H1 (cell line): ENCODE measurements around the gene L3MBTL4. TPM values are rescaled to one million over a fixed set of nuclear protein-coding genes. Genes with fewer than 3 reads are reported as not detected.

Experiments
- CTCF ChIA-PET: fragments of 300-600 bp; sonication (Branson Sonifier 250); formaldehyde crosslinking; loops from one replicate; lab custom pipeline; 2021; ENCODE audit not compliant: partially characterized antibody; lab: Charles Lee
- POLR2A ChIA-PET: fragments of 300-600 bp; sonication (Branson Sonifier 250); formaldehyde crosslinking; loops from one replicate; lab custom pipeline; 2021; ENCODE audit warnings: inconsistent platforms; ENCODE audit not compliant: partially characterized antibody; lab: Charles Lee
- DNase-seq, 2 experiments: peaks; one replicate each; pipeline versions ENCODE4 v3.0.0 to v3.0.0-alpha.2; 2010 to 2022; ENCODE audit warnings: low spot score in 2 of 2, low read depth in 1 of 2, mixed read lengths in 1 of 2
- FAIRE-seq: peaks from 2 replicates; lab custom pipeline; 2011; peaks lifted over from hg19 to GRCh38; lab: Jason Lieb, UNC
- H2AFZ ChIP-seq: 2 replicates; pipeline ENCODE4 v1.8.1; 2012; ENCODE audit warnings: low read length, inconsistent platforms
- H2AK5ac ChIP-seq: 2 replicates; pipeline ENCODE4 v1.6.1; 2013; ENCODE audit warnings: low read depth, low read length
- H2BK120ac ChIP-seq: replicated peaks from 2 replicates; pipeline ENCODE3; 2013; ENCODE audit warnings: low read depth, low read length, inconsistent platforms
- H2BK12ac ChIP-seq: 2 replicates; pipeline ENCODE4 v1.6.1; 2013; ENCODE audit warnings: low read depth, low read length
- H2BK15ac ChIP-seq: 2 replicates; pipeline ENCODE4 v1.6.1; 2013; ENCODE audit warnings: low read length
- H2BK20ac ChIP-seq: 2 replicates; pipeline ENCODE4 v1.6.1; 2013; ENCODE audit warnings: low read length
- H2BK5ac ChIP-seq: 2 replicates; pipeline ENCODE4 v1.6.1; 2013; ENCODE audit warnings: low read depth, low read length
- H3K14ac ChIP-seq: 2 replicates; pipeline ENCODE4 v1.6.1; 2013; ENCODE audit warnings: inconsistent platforms; ENCODE audit not compliant: insufficient read length
- H3K18ac ChIP-seq: 2 replicates; pipeline ENCODE4 v1.6.1; 2013; ENCODE audit warnings: low read length; ENCODE audit errors: extremely low read depth
- H3K23ac ChIP-seq: 2 replicates; pipeline ENCODE4 v1.6.1; 2013; ENCODE audit warnings: inconsistent platforms; ENCODE audit not compliant: insufficient read length
- H3K23me2 ChIP-seq: 2 replicates; pipeline ENCODE4 v1.6.1; 2013; ENCODE audit warnings: low read depth, low read length
- H3K27ac ChIP-seq: 2 replicates; pipeline ENCODE4 v1.6.1; 2011; ENCODE audit warnings: low read depth, low read length, inconsistent platforms
- H3K27me3 ChIP-seq, 4 experiments: replicated peaks in 1 of 4; 1 replicate in 1 of 4; 2 replicates in 3 of 4; pipeline versions ENCODE4 v1.6.1 to v1.8.1; 2011 to 2013; ENCODE audit warnings: low read length in 3 of 4, mild to moderate bottlenecking in 3 of 4, inconsistent platforms in 2 of 4, mixed read lengths in 2 of 4, moderate library complexity in 1 of 4; ENCODE audit not compliant: control insufficient read depth in 3 of 4, insufficient read depth in 3 of 4; ENCODE audit errors: extremely low read depth in 1 of 4
- H3K36me3 ChIP-seq, 4 experiments: 2 replicates each; pipeline versions ENCODE4 v1.6.1 to v1.8.1; 2011 to 2013; ENCODE audit warnings: mild to moderate bottlenecking in 4 of 4, low read length in 3 of 4, moderate library complexity in 2 of 4, control low read depth in 1 of 4, inconsistent platforms in 1 of 4; ENCODE audit not compliant: insufficient read depth in 4 of 4, control insufficient read depth in 2 of 4
- H3K4ac ChIP-seq: replicated peaks from 2 replicates; pipeline ENCODE3; 2013; ENCODE audit warnings: low read length, low read depth, mixed read lengths, inconsistent platforms; ENCODE audit not compliant: insufficient read length
- H3K4me1 ChIP-seq, 4 experiments: replicated peaks in 1 of 4; 1 replicate in 1 of 4; 2 replicates in 3 of 4; pipeline versions ENCODE4 v1.6.1 to v1.8.1; 2011 to 2013; ENCODE audit warnings: low read length in 3 of 4, inconsistent platforms in 2 of 4, mixed read lengths in 1 of 4; ENCODE audit not compliant: insufficient read depth in 4 of 4, control insufficient read depth in 3 of 4
- H3K4me2 ChIP-seq, 2 experiments: 2 replicates each; pipeline versions ENCODE4 v1.6.1 to v1.8.1; 2011 to 2013; ENCODE audit warnings: low read depth in 2 of 2, low read length in 2 of 2, control low read depth in 1 of 2, inconsistent platforms in 1 of 2, mild to moderate bottlenecking in 1 of 2; ENCODE audit not compliant: insufficient read depth in 1 of 2
- H3K4me3 ChIP-seq, 4 experiments: fragments of 200-600, 300-600 bp in 1 of 4; sonication (generic), shearing (Covaris generic), sonication (Bioruptor Twin) in 1 of 4; 2 replicates each; pipeline versions ENCODE4 v1.5.1 to v1.8.1; 2011 to 2016; ENCODE audit warnings: low read length in 4 of 4, low read depth in 3 of 4, control low read depth in 2 of 4, inconsistent platforms in 2 of 4, mild to moderate bottlenecking in 2 of 4, mixed read lengths in 1 of 4, moderate library complexity in 1 of 4; ENCODE audit not compliant: insufficient read depth in 2 of 4; ENCODE audit errors: extremely low read depth in 1 of 4
- H3K56ac ChIP-seq: replicated peaks from 2 replicates; pipeline ENCODE3; 2013; ENCODE audit warnings: low read depth, mild to moderate bottlenecking, mixed read lengths, low read length, inconsistent platforms; ENCODE audit not compliant: insufficient read length
- H3K79me1 ChIP-seq: 2 replicates; pipeline ENCODE4 v1.6.1; 2013; ENCODE audit warnings: low read depth, low read length, control low read depth
- H3K79me2 ChIP-seq, 2 experiments: 2 replicates each; pipeline versions ENCODE4 v1.6.1 to v1.8.1; 2012 to 2013; ENCODE audit warnings: low read length in 2 of 2, mild to moderate bottlenecking in 2 of 2, inconsistent platforms in 1 of 2; ENCODE audit not compliant: insufficient read depth in 2 of 2, control insufficient read depth in 1 of 2
- H3K9ac ChIP-seq, 4 experiments: replicated peaks in 1 of 4; 1 replicate in 1 of 4; 2 replicates in 3 of 4; pipeline versions ENCODE4 v1.6.1 to v1.8.1; 2011 to 2013; ENCODE audit warnings: low read depth in 3 of 4, low read length in 3 of 4, control low read depth in 2 of 4, mild to moderate bottlenecking in 2 of 4, moderate library complexity in 2 of 4, inconsistent platforms in 1 of 4; ENCODE audit errors: extremely low read depth in 1 of 4
- H3K9me3 ChIP-seq, 2 experiments: 2 replicates each; pipeline versions ENCODE4 v1.6.1 to v1.8.1; 2012 to 2013; ENCODE audit warnings: mild to moderate bottlenecking in 2 of 2, moderate library complexity in 2 of 2, control low read depth in 1 of 2, inconsistent platforms in 1 of 2, low read depth in 1 of 2, low read length in 1 of 2, mixed read lengths in 1 of 2; ENCODE audit not compliant: insufficient read depth in 2 of 2
- H4K20me1 ChIP-seq, 2 experiments: replicated peaks in 1 of 2; 2 replicates each; pipeline versions ENCODE3 to v1.8.1; 2011 to 2013; ENCODE audit warnings: inconsistent platforms in 2 of 2, low read length in 2 of 2, mild to moderate bottlenecking in 1 of 2; ENCODE audit not compliant: insufficient read depth in 2 of 2, control insufficient read depth in 1 of 2
- H4K5ac ChIP-seq: 2 replicates; pipeline ENCODE4 v1.6.1; 2013; ENCODE audit warnings: low read length, low read depth, mixed read lengths, inconsistent platforms; ENCODE audit not compliant: insufficient read length
- H4K8ac ChIP-seq: 2 replicates; pipeline ENCODE4 v1.8.0; 2013; ENCODE audit warnings: mild to moderate bottlenecking, moderate library complexity, low read length, inconsistent platforms; ENCODE audit not compliant: insufficient read depth; ENCODE audit errors: extremely low read depth
- H4K91ac ChIP-seq: replicated peaks from 2 replicates; pipeline ENCODE3; 2013; ENCODE audit warnings: low read length, mixed read lengths, inconsistent platforms; ENCODE audit not compliant: insufficient read length
- ATF3 ChIP-seq: IDR thresholded peaks from 2 replicates; pipeline ENCODE4 v1.6.1; 2011; ENCODE audit warnings: low read depth, mild to moderate bottlenecking, low read length; ENCODE audit not compliant: insufficient read depth
- NRF1 ChIP-seq: IDR thresholded peaks from 2 replicates; pipeline ENCODE4 v1.6.1; 2011; ENCODE audit warnings: mild to moderate bottlenecking, low read depth, low read length, improper control_type of control experiment
- SIN3A ChIP-seq, 2 experiments: IDR thresholded peaks in 1 of 2; conservative IDR thresholded peaks in 1 of 2; 2 replicates each; pipeline ENCODE4 v1.6.1; 2011 to 2012; ENCODE audit warnings: low read length in 2 of 2, improper control_type of control experiment in 1 of 2, low read depth in 1 of 2, mild to moderate bottlenecking in 1 of 2
- WGBS, 2 experiments: shearing (Covaris generic) in 1 of 2; methylation state at CpG; one replicate each; pipeline versions ENCODE4 v1.1.6 to v1.1.7; 2013 to 2015; ENCODE audit warnings: low lambda C conversion rate in 2 of 2, mixed read lengths in 2 of 2, inconsistent platforms in 1 of 2, low coverage in 1 of 2, missing lambda C conversion rate in 1 of 2; ENCODE audit not compliant: insufficient replicate concordance in 2 of 2, insufficient coverage in 1 of 2, insufficient read length in 1 of 2; ENCODE audit errors: extremely low coverage in 1 of 2, missing lambda C conversion rate in 1 of 2; 5-methylcytosine and 5-hydroxymethylcytosine counted together
- polyA plus RNA-seq, 7 experiments: library from polyadenylated mRNA; depleted of rRNA in 3 of 7; stranded (reverse) in 5 of 7; unstranded in 2 of 7; fragments of >200 nt in 5 of 7; fragments of 200-250 nt in 2 of 7; gene quantifications; 1 replicate in 5 of 7; 2 replicates in 1 of 7; 4 replicates in 1 of 7; pipeline versions ENCODE4 v1.2.1 to v1.2.3, GENCODE V29; 2011 to 2013; ENCODE audit warnings: missing spikeins in 2 of 7, mixed read lengths in 2 of 7
- total RNA-seq: library from RNA; stranded (reverse); fragmentation: NEBNext Ultra II Directional; extraction: Animal tissue kit (Norgen Biotek cat#: 25700); gene quantifications from 2 replicates; pipeline ENCODE4 v1.2.1, GENCODE V29; 2021

Gene L3MBTL4
- total and polyA plus RNA-seq, 2 of the 8 experiments (the other 6 are each of a cell fraction or from before 2014, with no cell fraction given): 1.0 to 2.1 TPM

DNA sequence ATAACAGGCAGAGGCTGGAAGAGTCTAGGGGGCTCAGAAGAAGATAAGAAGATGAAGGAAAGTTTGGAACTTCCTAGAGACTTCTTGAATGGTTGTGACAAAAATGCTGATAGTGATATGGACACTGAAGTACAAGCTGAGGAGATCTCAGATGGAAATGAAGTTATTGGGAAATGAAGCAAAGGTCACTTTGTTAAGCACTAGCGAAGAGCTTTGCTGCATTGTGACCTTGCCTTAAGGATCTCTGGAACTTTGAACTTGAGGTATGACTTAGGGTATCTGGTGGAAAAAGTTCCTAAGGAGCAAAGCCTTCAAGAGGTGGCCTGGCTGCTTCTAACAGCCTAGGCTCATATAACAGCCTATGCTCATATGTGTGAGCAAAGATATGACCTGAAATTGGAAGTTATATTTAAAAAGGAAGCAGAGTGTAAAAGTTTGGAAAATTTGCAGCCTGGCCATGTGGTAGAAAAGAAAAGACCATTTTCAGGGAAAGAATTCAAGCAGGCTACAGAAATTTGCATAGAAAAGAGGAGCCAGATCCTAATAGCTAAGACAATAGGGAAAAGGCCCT is 91.3 kb downstream of the L3MBTL4 start:
- no peak overlapping the region for H2AK5ac ChIP-seq
- no peak overlapping the region for H3K4me3 ChIP-seq
- H3K14ac ChIP-seq: no peak overlapping the region
- H2BK120ac ChIP-seq: no peak overlapping the region
- H3K27ac ChIP-seq: no peak overlapping the region
- H3K27me3 ChIP-seq: no peaks in the 10 kb centered on the region
- H2BK5ac ChIP-seq: no peak overlapping the region
- no peaks in the 10 kb centered on the region for H3K79me2 ChIP-seq
- TF ChIP-seq ATF3 (no peak), NRF1 (no peak), SIN3A (conservative IDR thresholded peaks at IDR 0.05 in 1 of 2, IDR thresholded peaks at IDR 0.05 in 1 of 2; ENCODE audit: low read depth in 1 of 2, low read length in 2 of 2) (no peak)
- TF ChIP-seq, all 59 proteins: peak for 0
- H3K23me2 ChIP-seq: no peaks in the 10 kb centered on the region
- H4K91ac ChIP-seq: no peak overlapping the region
- no peak overlapping the region for H4K5ac ChIP-seq
- no peak overlapping the region for H3K23ac ChIP-seq
- no peaks in the 10 kb centered on the region for H3K79me1 ChIP-seq
- ChIA-PET POLR2A (interaction anchor here (1.4 kb wide), 1 partner anchor 9 kb away, joined by 3 read pairs; no protein-coding TSS in a partner anchor), CTCF (interaction anchor here (1.2 kb wide), 1 partner anchor 65 kb away, joined by 4 read pairs; no protein-coding TSS in a partner anchor)
- no peak overlapping the region for H3K4ac ChIP-seq
- no peak overlapping the region for H2AFZ ChIP-seq
- no peak overlapping the region for H3K18ac ChIP-seq
- no peaks in the 10 kb centered on the region for H3K4me1 ChIP-seq
- H4K20me1 ChIP-seq: no peaks in the 10 kb centered on the region
- H4K8ac ChIP-seq: no peak overlapping the region
- no peak overlapping the region for H3K56ac ChIP-seq
- DNase-seq: no peak
- FAIRE-seq: no peak
- no peak overlapping the region for H3K9ac ChIP-seq
- no peak overlapping the region for H2BK20ac ChIP-seq
- no peak overlapping the region for H3K4me2 ChIP-seq
- no peak overlapping the region for H2BK15ac ChIP-seq
- WGBS, 2 experiments: 89% methylated on average over 1 of the region's 1 CpG; no CpG with 5 or more reads in 1 of the 2 experiments
- peaks cover 0 to 3% (median 0%) of the 10 kb centered on the region in 4 experiments; a peak in 2 of 8 replicates for H3K36me3 ChIP-seq
- no peak overlapping the region for H2BK12ac ChIP-seq
- peaks cover 10 to 20% of the 10 kb centered on the region in 2 experiments for H3K9me3 ChIP-seq
